Measurements from ENCODE around the gene TMEM127.
A peak's percentile ranks its signal among the peaks of the same experiment; 100 is the strongest.

The TMEM127 gene

GRCh38 chr2:96203130-96204028 lies 62.4 kb downstream of the TMEM127 start:
- DNase-seq = peak; percentile 35

GRCh38 chr2:96202152-96202854 lies 63.5 kb downstream of the TMEM127 start:
- DNase-seq = no peak

- DNase-seq = no peak
These were observed 64.5 kb downstream of the TMEM127 start for GRCh38 chr2:96201338-96201737.

- no peak for DNase-seq
These were observed 66.9 kb downstream of the TMEM127 start for GRCh38 chr2:96198921-96199320.

All from CD4-positive, alpha-beta T cell treated with Interleukin-17A for 1 hour (primary cell).